HepG2 (cell line): ENCODE measurements around the gene IFNLR1. TPM values are rescaled to one million over a fixed set of nuclear protein-coding genes. Genes with fewer than 3 reads are reported as not detected.

ENCODE experiments used
- ATAC-seq: fragments of 200-7000 bp; cut with Tn5 transposase; 3 replicates; pipeline ENCODE4 v1.9.1; 2020; ENCODE audit warnings: mild to moderate bottlenecking, moderate library complexity
- BruUV-seq: library from RNA; stranded (reverse); fragments of 400-500 nt; replicated peaks from 2 replicates; lab custom pipeline; 2021; lab: Mats Ljungman, UMichigan
- CTCF ChIA-PET: fragments of 300-600 bp; formaldehyde crosslinking; extraction: SDS; loops from one replicate; lab custom pipeline; 2021; ENCODE audit warnings: low total read pairs, inconsistent platforms, low intra/inter-chr PET ratio; lab: Yijun Ruan, JAX
- POLR2A ChIA-PET: fragments of 350-600 bp; sonication (Branson Sonifier 250); formaldehyde crosslinking; loops from one replicate; lab custom pipeline; 2020; ENCODE audit warnings: antibody characterized with exemption, inconsistent platforms; lab: Yijun Ruan, JAX
- DNase-seq: peaks from one replicate; pipeline ENCODE4 v3.0.0-alpha.2; 2015; ENCODE audit warnings: low spot score
- FAIRE-seq: peaks from 3 replicates; lab custom pipeline; 2011; peaks lifted over from hg19 to GRCh38; lab: Jason Lieb, UNC
- H2AFZ ChIP-seq: one replicate; pipeline ENCODE4 v1.6.1; 2011; ENCODE audit warnings: low read length, inconsistent platforms
- H3K27ac ChIP-seq: fragments of 300-600 bp; 3 replicates; pipeline ENCODE4 v1.8.0; 2011; ENCODE audit warnings: mixed run types, mild to moderate bottlenecking, mixed read lengths, low read length, inconsistent platforms; ENCODE audit not compliant: insufficient read depth; ENCODE audit errors: extremely low read length
- H3K27me3 ChIP-seq, 2 experiments: fragments of 200-600 bp in 1 of 2; 2 replicates in 1 of 2; 3 replicates in 1 of 2; pipeline versions ENCODE4 v1.6.0 to v1.8.0; 2011; ENCODE audit warnings: low read length in 2 of 2, mild to moderate bottlenecking in 2 of 2, moderate library complexity in 2 of 2, inconsistent platforms in 1 of 2; ENCODE audit not compliant: insufficient read depth in 2 of 2, control insufficient read depth in 1 of 2
- H3K36me3 ChIP-seq, 2 experiments: fragments of 200-600 bp in 1 of 2; replicated peaks in 1 of 2; 2 replicates in 1 of 2; 3 replicates in 1 of 2; pipeline versions ENCODE4 v1.5.1 to v1.8.0; 2011; ENCODE audit warnings: low read length in 2 of 2, inconsistent platforms in 1 of 2; ENCODE audit not compliant: insufficient read depth in 2 of 2, control insufficient read depth in 1 of 2
- H3K4me1 ChIP-seq: 2 replicates; pipeline ENCODE4 v1.5.1; 2012; ENCODE audit warnings: low read length, inconsistent platforms; ENCODE audit not compliant: insufficient read depth
- H3K4me2 ChIP-seq: 2 replicates; pipeline ENCODE4 v1.6.0; 2011; ENCODE audit warnings: low read depth, low read length, inconsistent platforms
- H3K4me3 ChIP-seq, 3 experiments: fragments of 200-600 bp in 1 of 3; sonication (generic), shearing (Covaris generic) in 1 of 3; replicated peaks in 1 of 3; 2 replicates each; pipeline ENCODE4 v1.5.1; 2011 to 2016; ENCODE audit warnings: low read length in 3 of 3, inconsistent platforms in 2 of 3, low read depth in 2 of 3, mild to moderate bottlenecking in 2 of 3, control low read depth in 1 of 3, mixed read lengths in 1 of 3; ENCODE audit not compliant: insufficient read depth in 1 of 3
- H3K79me2 ChIP-seq: one replicate; pipeline ENCODE4 v1.6.1; 2011; ENCODE audit warnings: low read length, inconsistent platforms; ENCODE audit not compliant: insufficient read depth
- H3K9ac ChIP-seq: 2 replicates; pipeline ENCODE4 v1.6.0; 2011; ENCODE audit warnings: mild to moderate bottlenecking, low read depth, low read length, inconsistent platforms; ENCODE audit not compliant: insufficient read depth
- H3K9me3 ChIP-seq: 2 replicates; pipeline ENCODE4 v1.5.1; 2012; ENCODE audit warnings: mild to moderate bottlenecking, low read length
- H4K20me1 ChIP-seq: 2 replicates; pipeline ENCODE4 v1.6.0; 2011; ENCODE audit warnings: inconsistent platforms, mild to moderate bottlenecking, low read length, moderate library complexity; ENCODE audit not compliant: insufficient read depth
- AKAP8 ChIP-seq: sonication (generic); formaldehyde crosslinking; IDR thresholded peaks from 2 replicates; pipeline ENCODE4 v1.5.1; 2020; ENCODE audit warnings: mild to moderate bottlenecking, missing genetic modification reagents
- CCDC6 ChIP-seq: sonication (generic); formaldehyde crosslinking; IDR thresholded peaks from 2 replicates; pipeline ENCODE4 v1.8.1; 2022; ENCODE audit warnings: mild to moderate bottlenecking, missing genetic modification reagents, moderate library complexity
- FOXP1 ChIP-seq, 2 experiments: fragments of 450-650 bp in 1 of 2; IDR thresholded peaks; 2 replicates each; pipeline ENCODE4 v1.6.1; 2017 to 2018; ENCODE audit warnings: antibody characterized with exemption in 1 of 2
- GATA4 ChIP-seq: sonication (generic); IDR thresholded peaks from 2 replicates; pipeline ENCODE4 v1.6.1; 2016; ENCODE audit warnings: antibody characterized with exemption, low read depth, borderline replicate concordance
- HDAC1 ChIP-seq: sonication (generic); formaldehyde crosslinking; IDR thresholded peaks from 2 replicates; pipeline ENCODE4 v1.5.1; 2020; ENCODE audit warnings: mild to moderate bottlenecking, missing genetic modification reagents
- KAT2B ChIP-seq: fragments of 150-350 bp; IDR thresholded peaks from 2 replicates; pipeline ENCODE4 v1.6.1; 2014; ENCODE audit warnings: low read depth, low read length, borderline replicate concordance
- KDM5B ChIP-seq: sonication (generic); formaldehyde crosslinking; IDR thresholded peaks from 2 replicates; pipeline ENCODE4 v1.4.0; 2020; ENCODE audit warnings: missing genetic modification reagents, mild to moderate bottlenecking, borderline replicate concordance
- SALL1 ChIP-seq: sonication (generic); formaldehyde crosslinking; IDR thresholded peaks from 2 replicates; pipeline ENCODE4 v1.8.0; 2022; ENCODE audit warnings: mild to moderate bottlenecking, missing genetic modification reagents
- TBX3 ChIP-seq: fragments of 450-650 bp; IDR thresholded peaks from 2 replicates; pipeline ENCODE4 v1.6.1; 2017; ENCODE audit warnings: antibody characterized with exemption, mild to moderate bottlenecking, inconsistent platforms, borderline replicate concordance
- ZNF234 ChIP-seq: sonication (generic); formaldehyde crosslinking; conservative IDR thresholded peaks from 2 replicates; pipeline ENCODE4 v1.5.1; 2020; ENCODE audit warnings: mild to moderate bottlenecking, missing genetic modification reagents
- ZNF747 ChIP-seq: sonication (generic); formaldehyde crosslinking; IDR thresholded peaks from 2 replicates; pipeline ENCODE4 v1.8.1; 2023; ENCODE audit warnings: missing genetic modification reagents, mild to moderate bottlenecking, borderline replicate concordance
- ZNF766 ChIP-seq: sonication (generic); formaldehyde crosslinking; IDR thresholded peaks from 2 replicates; pipeline ENCODE4 v1.5.0; 2020; ENCODE audit warnings: missing genetic modification reagents, borderline replicate concordance
- WGBS: methylation state at CpG from one replicate; pipeline ENCODE4 v1.1.6; 2017; ENCODE audit warnings: low lambda C conversion rate; 5-methylcytosine and 5-hydroxymethylcytosine counted together
- in situ Hi-C: cut with HindIII; loops from 2 replicates; pipeline ENCODE4 v1.10.0; 2017; ENCODE audit warnings: low pct_unique_long_range_greater_than_20kb; ENCODE audit not compliant: extremely low pct_ligation_motif_present
- intact Hi-C: fragments of 100-400 bp; cut with micrococcal nuclease; formaldehyde crosslinking; loops from one replicate; pipeline ENCODE4 v1.10.0; 2022; ENCODE audit not compliant: unreplicated experiment
- polyA plus RNA-seq, 8 experiments: library from polyadenylated mRNA; depleted of rRNA in 3 of 8; stranded (reverse) in 7 of 8; unstranded in 1 of 8; fragments of >200 nt; fragmentation: Illumina TruSeq in 4 of 8; extraction: Trizol in 4 of 8; gene quantifications; 2 replicates each; pipeline versions ENCODE4 v1.2.1 to v1.2.3, GENCODE V29; 2011 to 2016; ENCODE audit warnings: low read depth in 4 of 8, missing spikeins in 1 of 8, mixed read lengths in 1 of 8; ENCODE audit not compliant: insufficient read depth in 1 of 8
- total RNA-seq, 5 experiments: library from RNA; depleted of rRNA; stranded (reverse); fragments of >200 nt; fragmentation: Illumina TruSeq; extraction: Trizol; gene quantifications; 2 replicates each; pipeline ENCODE4 v1.2.3, GENCODE V29; 2016; ENCODE audit warnings: low read depth in 1 of 5
- TF ChIP-seq, protein P1 (sequence below): sonication (generic); formaldehyde crosslinking; IDR thresholded peaks from 2 replicates; pipeline ENCODE4 v1.5.0; 2020; ENCODE audit warnings: mild to moderate bottlenecking, missing genetic modification reagents, borderline replicate concordance

IFNLR1 gene
- total and polyA plus RNA-seq, 2 of the 13 experiments (the other 11 are each of a cell fraction or from before 2014, with no cell fraction given), result 3.8 to 8.5 TPM

DNA sequence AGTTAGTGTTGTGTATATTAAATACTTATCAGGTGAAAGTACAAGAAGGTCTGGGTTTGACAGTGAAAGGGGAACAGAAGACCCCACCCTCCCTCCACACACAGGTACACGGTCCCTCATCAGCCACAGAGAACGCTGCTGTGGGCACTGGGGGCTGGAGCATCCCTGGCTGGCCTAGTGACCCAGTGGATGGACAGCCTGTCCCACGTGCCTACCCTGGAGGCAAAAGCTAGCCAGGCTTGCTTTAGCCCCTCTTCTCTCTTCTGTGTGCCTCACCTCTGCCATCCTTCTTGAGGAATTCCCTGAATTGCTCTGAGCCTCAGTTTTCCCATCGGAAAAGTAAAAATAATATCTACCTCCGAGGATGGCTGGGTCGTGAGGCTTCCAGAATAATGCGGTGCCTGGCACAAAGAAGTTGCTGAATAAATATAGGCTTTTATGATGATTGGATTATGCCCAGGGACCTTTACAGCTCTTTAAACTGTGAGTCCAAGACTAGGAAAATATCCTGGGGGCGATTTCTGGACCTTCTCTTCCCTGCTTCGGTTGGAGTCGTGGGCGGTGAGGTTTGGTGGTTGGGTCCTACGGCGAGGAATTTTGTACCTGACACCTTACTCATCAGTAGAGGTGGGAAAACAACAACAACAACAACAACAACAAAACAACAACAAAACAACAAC is 918 bp downstream of the IFNLR1 start:
- CTCF ChIA-PET, result no interaction called here
- POLR2A ChIA-PET, result interaction anchor here (0.8 to 1.3 kb wide), 4 partner anchors 28 to 317 kb away, joined by 3 to 5 read pairs (median 3); partner anchors contain the start of gene RCAN3
- TF ChIP-seq ZNF766 (no peak), KDM5B (CRISPR knock-in tag) (no peak), FOXP1 (IDR thresholded peaks at IDR 0.05) (peak; percentile 99), FOXP1 (CRISPR knock-in tag; IDR thresholded peaks at IDR 0.05) (peak; percentile 42; the same call in 1 of the 2 replicates), KAT2B (no peak), ZNF234 (CRISPR knock-in tag) (no peak), AKAP8 (CRISPR knock-in tag) (no peak), CCDC6 (0 out of 2 replicates have a peak, but pooled peaks have one; percentile 22), SALL1 (CRISPR knock-in tag) (no peak), GATA4 (no peak), TBX3 (peak; percentile 80; the same call in 1 of the 2 replicates), HDAC1 (CRISPR knock-in tag) (no peak), ZNF747 (CRISPR knock-in tag) (no peak)
- TF ChIP-seq, protein P1, sequence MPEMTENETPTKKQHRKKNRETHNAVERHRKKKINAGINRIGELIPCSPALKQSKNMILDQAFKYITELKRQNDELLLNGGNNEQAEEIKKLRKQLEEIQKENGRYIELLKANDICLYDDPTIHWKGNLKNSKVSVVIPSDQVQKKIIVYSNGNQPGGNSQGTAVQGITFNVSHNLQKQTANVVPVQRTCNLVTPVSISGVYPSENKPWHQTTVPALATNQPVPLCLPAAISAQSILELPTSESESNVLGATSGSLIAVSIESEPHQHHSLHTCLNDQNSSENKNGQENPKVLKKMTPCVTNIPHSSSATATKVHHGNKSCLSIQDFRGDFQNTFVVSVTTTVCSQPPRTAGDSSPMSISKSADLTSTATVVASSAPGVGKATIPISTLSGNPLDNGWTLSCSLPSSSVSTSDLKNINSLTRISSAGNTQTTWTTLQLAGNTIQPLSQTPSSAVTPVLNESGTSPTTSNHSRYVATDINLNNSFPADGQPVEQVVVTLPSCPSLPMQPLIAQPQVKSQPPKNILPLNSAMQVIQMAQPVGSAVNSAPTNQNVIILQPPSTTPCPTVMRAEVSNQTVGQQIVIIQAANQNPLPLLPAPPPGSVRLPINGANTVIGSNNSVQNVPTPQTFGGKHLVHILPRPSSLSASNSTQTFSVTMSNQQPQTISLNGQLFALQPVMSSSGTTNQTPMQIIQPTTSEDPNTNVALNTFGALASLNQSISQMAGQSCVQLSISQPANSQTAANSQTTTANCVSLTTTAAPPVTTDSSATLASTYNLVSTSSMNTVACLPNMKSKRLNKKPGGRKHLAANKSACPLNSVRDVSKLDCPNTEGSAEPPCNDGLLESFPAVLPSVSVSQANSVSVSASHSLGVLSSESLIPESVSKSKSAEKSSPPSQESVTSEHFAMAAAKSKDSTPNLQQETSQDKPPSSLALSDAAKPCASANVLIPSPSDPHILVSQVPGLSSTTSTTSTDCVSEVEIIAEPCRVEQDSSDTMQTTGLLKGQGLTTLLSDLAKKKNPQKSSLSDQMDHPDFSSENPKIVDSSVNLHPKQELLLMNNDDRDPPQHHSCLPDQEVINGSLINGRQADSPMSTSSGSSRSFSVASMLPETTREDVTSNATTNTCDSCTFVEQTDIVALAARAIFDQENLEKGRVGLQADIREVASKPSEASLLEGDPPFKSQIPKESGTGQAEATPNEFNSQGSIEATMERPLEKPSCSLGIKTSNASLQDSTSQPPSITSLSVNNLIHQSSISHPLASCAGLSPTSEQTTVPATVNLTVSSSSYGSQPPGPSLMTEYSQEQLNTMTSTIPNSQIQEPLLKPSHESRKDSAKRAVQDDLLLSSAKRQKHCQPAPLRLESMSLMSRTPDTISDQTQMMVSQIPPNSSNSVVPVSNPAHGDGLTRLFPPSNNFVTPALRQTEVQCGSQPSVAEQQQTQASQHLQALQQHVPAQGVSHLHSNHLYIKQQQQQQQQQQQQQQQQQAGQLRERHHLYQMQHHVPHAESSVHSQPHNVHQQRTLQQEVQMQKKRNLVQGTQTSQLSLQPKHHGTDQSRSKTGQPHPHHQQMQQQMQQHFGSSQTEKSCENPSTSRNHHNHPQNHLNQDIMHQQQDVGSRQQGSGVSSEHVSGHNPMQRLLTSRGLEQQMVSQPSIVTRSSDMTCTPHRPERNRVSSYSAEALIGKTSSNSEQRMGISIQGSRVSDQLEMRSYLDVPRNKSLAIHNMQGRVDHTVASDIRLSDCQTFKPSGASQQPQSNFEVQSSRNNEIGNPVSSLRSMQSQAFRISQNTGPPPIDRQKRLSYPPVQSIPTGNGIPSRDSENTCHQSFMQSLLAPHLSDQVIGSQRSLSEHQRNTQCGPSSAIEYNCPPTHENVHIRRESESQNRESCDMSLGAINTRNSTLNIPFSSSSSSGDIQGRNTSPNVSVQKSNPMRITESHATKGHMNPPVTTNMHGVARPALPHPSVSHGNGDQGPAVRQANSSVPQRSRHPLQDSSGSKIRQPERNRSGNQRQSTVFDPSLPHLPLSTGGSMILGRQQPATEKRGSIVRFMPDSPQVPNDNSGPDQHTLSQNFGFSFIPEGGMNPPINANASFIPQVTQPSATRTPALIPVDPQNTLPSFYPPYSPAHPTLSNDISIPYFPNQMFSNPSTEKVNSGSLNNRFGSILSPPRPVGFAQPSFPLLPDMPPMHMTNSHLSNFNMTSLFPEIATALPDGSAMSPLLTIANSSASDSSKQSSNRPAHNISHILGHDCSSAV (CRISPR knock-in tag), result no peak

More for the DNA sequence above, 918 bp downstream of the IFNLR1 start:
- TSS peak; percentile 87 for BruUV-seq
- peaks cover 12% of the 10 kb centered on the region for H3K79me2 ChIP-seq
- WGBS, result 26% methylated on average over 13 of the region's 13 CpGs
- FAIRE-seq (no peak), ATAC-seq (peak; percentile 5; the same call in 1 of the 3 replicates), DNase-seq (no peak)
- H3K9me3 ChIP-seq, result no peaks in the 10 kb centered on the region
- in situ Hi-C loops, result no loop called here
- H3K4me2 ChIP-seq, result peak overlapping the region; percentile 94
- H2AFZ ChIP-seq, result no peak overlapping the region
- intact Hi-C loops, result loop anchor here (5.0 kb wide), 2 partner anchors 34 to 74 kb away; partner anchors contain the start of gene MYOM3
- H3K36me3 ChIP-seq, result no peaks in the 10 kb centered on the region
- H3K27ac ChIP-seq, result peak overlapping the region; percentile 78
- peak overlapping the region; percentile 75 for H3K9ac ChIP-seq
- no peaks in the 10 kb centered on the region for H4K20me1 ChIP-seq
- H3K4me3 ChIP-seq, result peak overlapping the region; percentile 68 to 82 (median 78)
- H3K4me1 ChIP-seq, result peaks cover 76% of the 10 kb centered on the region
- H3K27me3 ChIP-seq, result no peaks in the 10 kb centered on the region
